Thyroid gland (tissue), 4 donors: ENCODE data around the gene STK32B.

Experiments
- CTCF ChIP-seq, 6 experiments: fragments of 200-600 bp in 3 of 6; fragments of 450-650 bp in 3 of 6; sonication (generic) in 3 of 6; IDR thresholded peaks; one replicate each; pipeline ENCODE4 v1.5.1; 2016 to 2019; ENCODE audit warnings: antibody characterized with exemption in 6 of 6, mild to moderate bottlenecking in 2 of 6, inconsistent platforms in 1 of 6, moderate library complexity in 1 of 6
- POLR2A ChIP-seq, 2 donors: fragments of 450-650 bp; IDR thresholded peaks; one replicate each; pipeline ENCODE4 v1.6.1; 2017; ENCODE audit warnings: antibody characterized with exemption in 2 of 2, mild to moderate bottlenecking in 2 of 2, moderate library complexity in 1 of 2

- TF ChIP-seq POLR2A (IDR thresholded peaks at IDR 0.05) = no peak
- TF ChIP-seq CTCF (IDR thresholded peaks at IDR 0.05) = no peak
Observed at GRCh38 chr4:5361968-5362367, 310.7 kb downstream of the STK32B start.
